Iris pigment epithelial cell (primary cell): ENCODE measurements around the gene POLR1C.
A peak's percentile ranks its signal among the peaks of the same experiment; 100 is the strongest.
"Not testable (repeated sequence)": the region's sequence is repeated elsewhere in the genome, so short reads cannot be mapped to it uniquely, and the experiment has no call there.

Experiments
- DNase-seq: peaks from one replicate; pipeline ENCODE4 v3.0.0-alpha.2; 2011; ENCODE audit warnings: low read depth

POLR1C gene

GRCh38 chr6:43509984-43510826, 6.7 kb upstream of the POLR1C start, which contains the start of gene LRRC73:
LRRC73 (minus strand) TSS chr6:43510346; CDS start chr6:43509785, 561 bp downstream.
- DNase-seq = peak; percentile 75

DNA sequence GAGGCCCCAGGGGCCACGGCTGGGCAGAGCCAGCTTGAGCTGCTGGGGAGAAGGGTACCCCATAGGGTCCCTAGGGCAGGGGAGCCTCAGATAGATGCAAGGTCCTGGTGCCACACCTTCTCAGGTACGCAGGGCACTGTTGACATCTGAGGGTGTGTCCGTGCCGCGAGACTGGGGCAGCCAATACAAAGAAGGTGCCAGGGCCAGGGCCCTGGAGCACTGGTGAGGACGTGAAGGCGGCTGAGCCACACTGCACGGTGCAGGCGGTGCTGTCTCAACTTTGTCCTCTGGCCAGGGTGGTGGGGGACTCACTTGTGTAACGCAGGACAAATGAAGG, 6.1 kb upstream of the POLR1C start:
- no peak for DNase-seq

DNA sequence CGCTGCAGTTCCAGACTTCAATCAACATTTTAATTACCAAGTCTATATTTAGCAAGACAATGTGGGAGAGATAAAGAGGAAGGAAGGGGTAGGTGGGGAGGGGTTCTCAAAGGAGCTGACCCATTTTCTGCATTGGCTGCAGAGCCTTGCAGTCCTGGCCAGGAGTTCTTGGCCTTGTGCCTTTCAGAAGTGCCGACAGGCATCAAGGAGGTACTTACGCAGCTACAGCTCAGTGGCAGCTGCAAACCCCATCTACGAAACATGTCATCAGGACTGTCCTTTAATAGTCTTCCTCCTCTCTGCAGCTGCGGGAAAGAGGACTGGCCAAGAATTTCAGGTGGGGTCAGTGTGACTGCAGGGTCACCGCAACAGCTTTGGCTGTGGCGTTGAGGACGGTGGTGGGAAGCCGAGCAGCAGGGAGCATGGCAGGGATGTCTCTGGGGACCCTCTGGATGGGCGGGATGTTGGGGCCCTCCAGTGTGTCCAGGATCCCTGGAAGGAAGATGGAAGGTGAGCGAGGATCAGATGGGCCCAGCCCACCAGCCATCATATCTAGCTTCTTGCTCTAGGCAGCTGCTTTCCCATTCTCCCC, 5.0 kb upstream of the POLR1C start:
- DNase-seq = no peak

DNA sequence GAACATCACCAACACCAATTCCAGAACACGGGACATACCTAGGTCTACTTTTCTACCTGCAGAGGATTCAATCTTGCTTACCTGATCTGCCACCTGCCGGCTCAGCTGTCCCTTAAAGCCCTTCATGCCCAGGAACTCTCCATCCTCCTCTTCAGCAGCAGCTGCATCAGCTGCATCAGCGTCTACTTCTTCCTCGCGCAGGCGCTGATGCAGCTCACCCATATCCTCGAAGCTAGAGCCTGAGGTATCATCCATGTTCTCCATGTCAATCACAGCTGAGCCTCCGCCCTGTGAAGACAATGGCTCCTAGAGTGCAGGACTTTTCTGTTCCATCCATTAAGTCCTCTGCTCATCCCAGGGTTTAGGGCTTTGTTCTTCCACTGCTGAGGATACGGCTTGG, 1.1 kb upstream of the POLR1C start:
- DNase-seq = no peak

GRCh38 chr6:43516367-43516696, 557 bp upstream of the POLR1C start:
- no peak for DNase-seq

DNA sequence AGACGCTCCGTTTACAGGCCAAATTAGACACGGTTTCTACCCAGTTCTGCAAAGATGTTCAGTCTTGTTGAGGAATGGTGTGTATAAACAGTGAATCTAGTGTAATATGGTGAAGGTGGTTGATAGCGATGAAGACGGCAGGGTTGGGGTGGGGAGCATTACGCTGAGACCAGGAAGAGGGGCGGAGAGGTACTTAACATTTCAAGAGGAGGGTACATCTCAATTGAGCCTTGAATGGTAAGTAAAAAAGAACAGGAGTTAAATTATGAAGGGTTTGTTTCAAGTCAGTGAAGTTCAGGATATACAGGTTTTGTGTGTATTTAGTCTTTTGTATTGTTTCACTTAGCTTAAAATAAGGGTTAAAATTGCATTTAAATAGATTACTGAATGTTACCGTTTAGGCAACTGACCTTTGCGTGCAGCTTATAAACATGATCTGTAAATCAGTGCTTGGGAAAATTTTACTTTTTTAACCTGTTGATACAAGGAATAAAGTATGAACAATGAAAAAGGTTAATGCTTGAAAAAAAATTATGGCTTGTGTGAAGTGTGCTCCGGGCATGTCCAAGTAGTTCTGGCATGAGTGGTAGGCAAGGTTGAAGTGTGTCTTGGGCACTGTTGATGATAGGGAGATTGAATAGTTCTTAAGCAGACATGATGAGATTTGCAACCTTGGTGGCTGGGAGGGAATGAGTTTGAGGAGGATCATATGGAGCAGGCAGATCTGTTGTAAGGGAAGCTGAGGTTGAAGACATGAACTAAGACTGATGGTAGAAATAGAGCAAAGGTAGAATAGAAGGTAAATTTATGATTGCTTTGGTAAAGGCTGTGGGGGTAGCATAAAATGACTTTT, 842 bp downstream of the POLR1C start:
- DNase-seq = no peak

- DNase-seq = no peak
These were observed 3.2 kb downstream of the POLR1C start for GRCh38 chr6:43520097-43520496.

GRCh38 chr6:43521836-43522235, 4.9 kb downstream of the POLR1C start:
- no peak for DNase-seq

- no peak for DNase-seq
These were observed 5.8 kb downstream of the POLR1C start for GRCh38 chr6:43522547-43523261.

GRCh38 chr6:43523284-43523683, 6.4 kb downstream of the POLR1C start:
- no peak for DNase-seq

DNA sequence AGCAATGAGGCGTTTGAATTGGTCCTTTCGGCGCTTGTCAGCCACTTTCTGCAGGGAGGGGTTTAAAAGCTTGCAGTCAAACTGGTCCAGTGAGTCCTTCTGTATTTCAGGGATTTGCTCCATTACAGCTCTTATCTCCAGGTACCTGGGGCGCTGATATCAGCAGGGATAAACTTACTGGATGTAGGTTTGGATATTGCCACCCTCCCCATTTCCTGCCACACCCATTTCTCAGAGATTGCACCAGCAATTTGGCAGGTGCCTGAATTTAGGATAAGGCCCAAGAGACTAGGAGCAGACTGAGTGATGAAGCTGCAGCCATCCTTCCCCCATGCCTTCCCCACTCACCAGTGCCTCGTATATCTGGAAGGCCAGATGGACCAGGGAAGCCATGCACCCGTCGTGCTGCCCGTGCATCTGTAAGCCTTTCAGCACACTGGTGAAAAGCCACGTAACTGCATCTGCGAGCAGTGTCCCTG, 7.6 kb downstream of the POLR1C start:
- no peak for DNase-seq

- DNase-seq = peak; percentile 20
These were observed 15.3 kb downstream of the POLR1C start for GRCh38 chr6:43532201-43532600.

DNA sequence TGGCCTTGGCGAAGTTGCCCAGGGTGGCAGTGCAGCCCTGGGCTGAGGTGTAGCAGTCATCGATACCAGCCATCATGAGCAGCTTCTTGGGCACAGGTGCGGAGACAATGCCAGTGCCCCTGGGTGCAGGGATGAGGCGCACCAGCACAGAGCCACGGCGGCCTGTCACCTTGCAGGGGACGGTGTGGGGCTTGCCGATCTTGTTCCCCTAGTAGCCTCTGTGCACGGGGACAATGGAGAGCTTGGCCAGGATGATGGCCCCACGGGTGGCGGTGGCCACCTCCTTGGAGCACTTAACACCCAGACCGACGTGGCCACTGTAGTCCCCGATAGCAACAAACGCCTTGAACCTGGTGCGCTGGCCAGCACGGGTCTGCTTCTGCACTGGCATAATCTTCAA, 22.1 kb downstream of the POLR1C start:
- DNase-seq = not testable (repeated sequence)

DNA sequence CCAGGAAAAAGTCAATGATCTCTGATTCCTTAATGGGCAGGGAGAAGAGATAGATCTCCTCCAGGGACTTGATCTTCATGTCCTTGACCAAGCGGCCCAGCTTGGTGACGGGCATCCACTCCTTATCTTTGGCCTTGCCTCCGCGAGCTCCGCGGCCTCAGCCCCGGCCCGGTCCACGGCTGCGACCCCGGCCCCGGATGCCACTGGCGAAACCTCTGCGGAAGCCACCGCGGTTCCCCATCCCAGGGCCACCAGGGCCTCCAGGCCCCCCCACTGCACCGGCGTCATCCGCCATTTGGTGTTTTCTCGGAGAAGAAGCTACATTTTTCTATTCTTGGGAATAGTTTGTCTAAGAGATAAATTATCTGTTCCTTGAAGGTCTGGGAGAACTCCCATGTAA, 22.5 kb downstream of the POLR1C start:
- not testable (repeated sequence) for DNase-seq

DNA sequence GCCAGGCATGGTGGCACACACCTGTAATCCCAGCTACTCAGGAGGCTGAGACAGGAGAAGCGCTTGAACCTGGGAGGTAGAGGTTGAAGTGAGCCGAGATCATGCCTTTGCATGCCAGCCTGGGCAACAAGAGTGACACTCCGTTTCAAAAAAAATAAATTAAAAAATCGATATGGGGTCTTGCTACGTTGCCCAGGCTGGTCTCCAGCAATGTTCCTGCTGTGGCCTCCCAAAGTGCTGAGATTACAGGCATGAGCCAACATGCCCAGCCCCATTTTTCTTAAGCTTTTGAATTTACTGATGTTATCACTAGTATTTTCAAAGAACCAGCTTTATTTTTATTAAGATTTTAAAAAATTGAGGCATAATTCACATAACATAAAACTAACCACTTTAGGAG, 23.6 kb downstream of the POLR1C start:
- DNase-seq = no peak

- no peak for DNase-seq
These were observed 25.0 kb downstream of the POLR1C start for GRCh38 chr6:43541774-43542471.

- no peak for DNase-seq
These were observed 27.6 kb downstream of the POLR1C start for GRCh38 chr6:43544461-43544860.

DNA sequence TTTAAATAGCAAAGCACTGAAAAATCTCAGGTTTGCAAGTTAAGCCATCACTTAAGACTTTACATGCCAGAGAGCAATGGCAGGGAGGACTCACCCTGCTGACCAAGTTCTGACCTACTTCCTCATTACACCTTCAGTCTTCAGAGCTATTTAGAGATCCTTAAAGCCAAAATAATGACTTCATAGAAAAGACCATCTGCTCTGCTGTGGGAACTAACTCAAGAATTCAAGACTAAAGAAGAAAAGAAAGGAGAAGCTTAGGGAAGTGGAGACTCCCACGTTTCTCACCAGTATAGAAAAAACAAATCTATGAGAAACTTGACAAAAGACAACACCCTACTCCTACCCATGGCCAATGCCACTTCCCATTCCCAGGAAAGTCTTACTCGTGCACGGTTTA, 30.3 kb downstream of the POLR1C start:
- no peak for DNase-seq

- DNase-seq = not testable (repeated sequence)
These were observed 40.7 kb downstream of the POLR1C start for GRCh38 chr6:43557620-43558019.

DNA sequence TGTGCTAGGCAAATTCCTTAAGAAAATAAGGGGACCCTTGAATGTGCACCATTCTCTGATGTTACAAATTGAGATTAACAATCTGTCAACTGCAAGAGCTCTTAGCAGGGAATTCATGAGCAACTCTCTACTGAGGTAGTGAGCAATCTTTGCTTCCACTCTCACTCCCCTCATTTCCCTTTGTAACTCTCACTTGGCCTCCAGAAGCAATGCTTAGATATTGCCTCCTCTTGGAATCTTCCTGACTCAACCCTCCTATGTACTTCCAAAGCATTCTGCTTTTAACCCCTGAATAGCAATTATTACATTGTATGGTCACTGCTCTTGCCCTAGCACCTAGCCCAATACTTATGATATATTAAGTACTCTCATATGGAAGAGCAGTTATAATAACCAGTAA, 42.4 kb downstream of the POLR1C start:
- DNase-seq = no peak

GRCh38 chr6:43570876-43571441, 54.1 kb downstream of the POLR1C start:
- DNase-seq = peak; percentile 89
